Mesenchymal stem cell (in vitro differentiated cells and primary cell): Measurements from ENCODE around the gene PRSS23.

ENCODE experiments used
- DNase-seq: peaks from one replicate; pipeline ENCODE4 v3.0.0-alpha.2; 2013
- H2AFZ ChIP-seq: one replicate; pipeline ENCODE4 v1.6.1; 2013; ENCODE audit warnings: low read depth, mild to moderate bottlenecking, control low read depth, inconsistent platforms, low read length, moderate library complexity
- H2AK5ac ChIP-seq: 2 replicates; pipeline ENCODE4 v1.6.1; 2013; ENCODE audit warnings: low read length, moderate library complexity, mild to moderate bottlenecking, inconsistent platforms; ENCODE audit not compliant: severe bottlenecking
- H2BK120ac ChIP-seq: one replicate; pipeline ENCODE4 v1.6.1; 2013; ENCODE audit warnings: low read depth, mild to moderate bottlenecking, inconsistent platforms, low read length, moderate library complexity
- H2BK12ac ChIP-seq, 2 experiments: one replicate each; pipeline ENCODE4 v1.6.1; 2013; ENCODE audit warnings: inconsistent platforms in 2 of 2, low read length in 2 of 2, mild to moderate bottlenecking in 2 of 2, moderate library complexity in 2 of 2, control low read depth in 1 of 2
- H2BK15ac ChIP-seq: one replicate; pipeline ENCODE4 v1.6.1; 2013; ENCODE audit warnings: mild to moderate bottlenecking, low read depth, inconsistent platforms; ENCODE audit not compliant: poor library complexity, severe bottlenecking
- H2BK5ac ChIP-seq: 2 replicates; pipeline ENCODE4 v1.6.1; 2013; ENCODE audit warnings: low read depth, mild to moderate bottlenecking, low read length, control low read depth, inconsistent platforms; ENCODE audit not compliant: poor library complexity, severe bottlenecking
- H3K14ac ChIP-seq, 2 experiments: one replicate each; pipeline ENCODE4 v1.6.1; 2013; ENCODE audit warnings: inconsistent platforms in 2 of 2, low read length in 2 of 2, control low read depth in 1 of 2, mild to moderate bottlenecking in 1 of 2, moderate library complexity in 1 of 2
- H3K18ac ChIP-seq, 2 experiments: one replicate each; pipeline ENCODE4 v1.6.1; 2013; ENCODE audit warnings: inconsistent platforms in 2 of 2, low read length in 2 of 2, control low read depth in 1 of 2, low read depth in 1 of 2, mild to moderate bottlenecking in 1 of 2
- H3K23ac ChIP-seq, 2 experiments: one replicate each; pipeline ENCODE4 v1.6.1; 2013; ENCODE audit warnings: inconsistent platforms in 2 of 2, low read length in 2 of 2, mild to moderate bottlenecking in 2 of 2, moderate library complexity in 2 of 2, control low read depth in 1 of 2
- H3K27ac ChIP-seq: 2 replicates; pipeline ENCODE4 v1.5.1; 2013; ENCODE audit warnings: mild to moderate bottlenecking, moderate library complexity, low read length, control low read depth, inconsistent platforms; ENCODE audit not compliant: poor library complexity, severe bottlenecking
- H3K27me3 ChIP-seq, 2 experiments: 2 replicates each; pipeline versions ENCODE4 v1.6.1 to v1.7.0; 2013; ENCODE audit warnings: low read length in 2 of 2, mild to moderate bottlenecking in 2 of 2, moderate library complexity in 2 of 2, control low read depth in 1 of 2, inconsistent platforms in 1 of 2; ENCODE audit not compliant: control insufficient read depth in 1 of 2, insufficient read depth in 1 of 2
- H3K36me3 ChIP-seq, 2 experiments: 2 replicates each; pipeline versions ENCODE4 v1.6.1 to v1.7.0; 2013; ENCODE audit warnings: low read length in 2 of 2, control low read depth in 1 of 2, inconsistent platforms in 1 of 2, low read depth in 1 of 2, mild to moderate bottlenecking in 1 of 2; ENCODE audit not compliant: insufficient read depth in 2 of 2, control insufficient read depth in 1 of 2
- H3K4ac ChIP-seq, 2 experiments: one replicate each; pipeline ENCODE4 v1.6.1; 2013; ENCODE audit warnings: inconsistent platforms in 2 of 2, low read length in 2 of 2, mild to moderate bottlenecking in 2 of 2, moderate library complexity in 2 of 2, control low read depth in 1 of 2, low read depth in 1 of 2
- H3K4me1 ChIP-seq: 2 replicates; pipeline ENCODE4 v1.6.1; 2013; ENCODE audit warnings: low read depth, low read length, control low read depth; ENCODE audit not compliant: control insufficient read depth, insufficient read depth
- H3K4me2 ChIP-seq: 2 replicates; pipeline ENCODE4 v1.6.1; 2013; ENCODE audit warnings: low read length, mild to moderate bottlenecking, inconsistent platforms; ENCODE audit not compliant: poor library complexity, severe bottlenecking
- H3K4me3 ChIP-seq, 2 experiments: 2 replicates each; pipeline versions ENCODE4 v1.5.1 to v1.7.0; 2013; ENCODE audit warnings: low read length in 2 of 2, mild to moderate bottlenecking in 2 of 2, control low read depth in 1 of 2, low read depth in 1 of 2; ENCODE audit not compliant: insufficient read depth in 1 of 2
- H3K79me1 ChIP-seq: replicated peaks from 2 replicates; pipeline ENCODE4 v1.6.1; 2013; ENCODE audit warnings: mild to moderate bottlenecking, control low read depth, low read length, inconsistent platforms; ENCODE audit not compliant: poor library complexity, severe bottlenecking
- H3K9ac ChIP-seq: 2 replicates; pipeline ENCODE4 v1.7.0; 2013; ENCODE audit warnings: mild to moderate bottlenecking, low read length, moderate library complexity
- H3K9me3 ChIP-seq: 2 replicates; pipeline ENCODE4 v1.7.0; 2013; ENCODE audit warnings: mild to moderate bottlenecking, low read length; ENCODE audit not compliant: control insufficient read depth
- H4K8ac ChIP-seq: one replicate; pipeline ENCODE4 v1.6.1; 2013; ENCODE audit warnings: inconsistent platforms, mild to moderate bottlenecking, low read length, moderate library complexity
- H4K91ac ChIP-seq: one replicate; pipeline ENCODE4 v1.6.1; 2013; ENCODE audit warnings: mild to moderate bottlenecking, low read length, inconsistent platforms
- WGBS: methylation state at CpG from one replicate; pipeline ENCODE4 v1.1.7; 2013; ENCODE audit warnings: mixed read lengths; 5-methylcytosine and 5-hydroxymethylcytosine counted together

PRSS23 gene

DNA sequence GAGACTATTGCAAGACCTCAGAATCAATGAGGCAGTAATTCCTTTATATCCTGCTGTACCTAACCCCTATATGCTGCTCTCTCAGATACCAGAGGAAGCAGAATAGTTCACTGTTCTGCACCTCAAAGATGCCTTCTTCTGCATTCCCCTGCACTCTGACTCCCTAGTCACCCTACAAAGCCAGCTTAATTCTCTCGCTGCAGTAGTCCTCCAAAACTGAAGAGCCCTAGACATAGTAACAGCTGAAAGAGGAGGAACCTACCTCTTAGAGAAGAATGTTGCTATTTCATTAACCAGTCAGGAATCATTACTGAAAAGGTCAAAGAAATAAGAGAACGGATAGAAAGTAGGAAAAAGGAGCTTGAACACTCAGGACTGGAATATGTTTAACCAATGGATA is 49.3 kb downstream of the PRSS23 start:
- Histone ChIP-seq H3K27ac (no peak overlapping the region), H2AK5ac (no peak overlapping the region), H3K4me1 (no peaks in the 10 kb centered on the region), H2AFZ (no peak overlapping the region), H3K4me2 (no peak overlapping the region), H2BK12ac (no peak overlapping the region), H2BK15ac (no peak overlapping the region), H4K8ac (no peak overlapping the region), H4K91ac (no peak overlapping the region), H3K23ac (no peak overlapping the region), H3K4ac (no peak overlapping the region), H2BK120ac (no peak overlapping the region), H3K9ac (no peak overlapping the region), H3K14ac (no peak overlapping the region), H3K4me3 (no peak overlapping the region), H3K79me1 (peaks cover 4% of the 10 kb centered on the region), H3K36me3 (peaks cover 0 to 12% of the 10 kb centered on the region in 2 experiments), H2BK5ac (no peak overlapping the region), H3K18ac (no peak overlapping the region), H3K9me3 (no peaks in the 10 kb centered on the region), H3K27me3 (no peaks in the 10 kb centered on the region)
- DNase-seq: no peak
- WGBS: 100% methylated on average over 1 of the region's 2 CpGs
